Glutamatergic neuron (in vitro differentiated cells): ENCODE results near the gene PGF. TPM values are rescaled to one million over a fixed set of nuclear protein-coding genes. Genes with fewer than 3 reads are reported as not detected.

Experiments used
- DNase-seq: peaks from one replicate; pipeline ENCODE4 v3.0.0; 2022
- H3K27ac Mint-ChIP-seq: one replicate; pipeline ENCODE4 v1.8.0; 2020; ENCODE audit warnings: mild to moderate bottlenecking, mixed read lengths, inconsistent platforms; ENCODE audit not compliant: unreplicated experiment
- H3K27me3 Mint-ChIP-seq: one replicate; pipeline ENCODE4 v1.8.0; 2020; ENCODE audit warnings: mild to moderate bottlenecking, moderate library complexity, mixed read lengths, inconsistent platforms; ENCODE audit not compliant: unreplicated experiment
- H3K36me3 Mint-ChIP-seq: one replicate; pipeline ENCODE4 v1.8.0; 2020; ENCODE audit warnings: mild to moderate bottlenecking, mixed read lengths, inconsistent platforms; ENCODE audit not compliant: unreplicated experiment
- H3K4me1 Mint-ChIP-seq: one replicate; pipeline ENCODE4 v1.8.0; 2020; ENCODE audit warnings: mild to moderate bottlenecking, low read depth, mixed read lengths, inconsistent platforms; ENCODE audit not compliant: unreplicated experiment
- H3K4me3 Mint-ChIP-seq: one replicate; pipeline ENCODE4 v1.8.0; 2020; ENCODE audit warnings: mild to moderate bottlenecking, mixed read lengths, inconsistent platforms; ENCODE audit not compliant: unreplicated experiment
- H3K9me3 Mint-ChIP-seq: one replicate; pipeline ENCODE4 v1.8.0; 2020; ENCODE audit warnings: mild to moderate bottlenecking, moderate library complexity, mixed read lengths, inconsistent platforms; ENCODE audit not compliant: unreplicated experiment
- CTCF ChIP-seq: fragments of 200-600 bp; sonication (generic); IDR thresholded peaks from one replicate; pipeline ENCODE4 v1.5.0; 2021; ENCODE audit not compliant: partially characterized antibody, unreplicated experiment
- total RNA-seq: library from RNA; stranded (reverse); fragmentation: NEBNext Ultra II Directional; extraction: Animal tissue kit (Norgen Biotek cat#: 25700); gene quantifications from one replicate; pipeline ENCODE4 v1.2.1, GENCODE V29; 2021; ENCODE audit not compliant: unreplicated experiment

The PGF gene
- total RNA-seq, 1 donor from 2014 or later: 7.9 TPM

DNA sequence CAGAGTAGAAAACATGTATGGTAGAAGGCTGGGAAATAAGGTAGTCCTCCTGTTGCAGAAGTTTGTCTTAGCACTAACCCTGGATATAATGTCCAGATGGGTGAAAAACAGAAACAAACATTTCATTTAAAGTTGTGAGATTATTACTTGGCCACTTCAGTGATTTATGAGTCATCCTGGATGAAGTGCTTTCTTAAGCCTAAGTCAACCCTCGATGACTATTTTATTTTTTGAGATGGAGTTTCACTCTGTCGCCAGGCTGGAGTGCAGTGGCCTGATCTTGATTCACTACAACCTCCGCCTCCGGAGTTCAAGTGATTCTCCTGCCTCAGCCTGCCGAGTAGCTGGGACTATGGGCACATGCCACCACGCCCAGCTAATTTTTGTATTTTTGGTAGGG is 63.5 kb downstream of the PGF start:
- Mint-ChIP-seq H3K4me3 (no peak overlapping the region), H3K27me3 (peaks cover 1% of the 10 kb centered on the region), H3K4me1 (no peaks in the 10 kb centered on the region), H3K27ac (no peak overlapping the region), H3K9me3 (no peaks in the 10 kb centered on the region), H3K36me3 (no peaks in the 10 kb centered on the region)
- no peak for TF ChIP-seq CTCF
- DNase-seq: no peak

Other genes with a start within 250 kb of the PGF start
- 69.7 TPM for gene AREL1, start 242.5 kb downstream of the PGF start, total RNA-seq
- gene FCF1, start 242.5 kb downstream of the PGF start, total RNA-seq: 39.9 TPM
- gene YLPM1, start 192.3 kb downstream of the PGF start, total RNA-seq: 99.9 TPM
- gene PROX2, start 79.5 kb downstream of the PGF start, total RNA-seq: not detected
- gene DLST, start 73.7 kb downstream of the PGF start, total RNA-seq: 114 TPM
- 248 TPM for gene RPS6KL1, start 32.3 kb downstream of the PGF start, total RNA-seq
- gene EIF2B2, start 47.3 kb upstream of the PGF start, total RNA-seq: 39.6 TPM
- 17.1 TPM for gene MLH3, start 95.9 kb upstream of the PGF start, total RNA-seq
- 14.3 TPM for gene ACYP1, start 108.4 kb upstream of the PGF start, total RNA-seq
- 3.2 TPM for gene ZC2HC1C, start 114.0 kb upstream of the PGF start, total RNA-seq
- gene NEK9, start 171.5 kb upstream of the PGF start, total RNA-seq: 50.7 TPM
- gene TMED10, start 221.0 kb upstream of the PGF start, total RNA-seq: 124 TPM